ENCODE results near the gene PDXP.
"Not testable (repeated sequence)": the region's sequence is repeated elsewhere in the genome, so short reads cannot be mapped to it uniquely, and the experiment has no call there.

PDXP gene

DNA sequence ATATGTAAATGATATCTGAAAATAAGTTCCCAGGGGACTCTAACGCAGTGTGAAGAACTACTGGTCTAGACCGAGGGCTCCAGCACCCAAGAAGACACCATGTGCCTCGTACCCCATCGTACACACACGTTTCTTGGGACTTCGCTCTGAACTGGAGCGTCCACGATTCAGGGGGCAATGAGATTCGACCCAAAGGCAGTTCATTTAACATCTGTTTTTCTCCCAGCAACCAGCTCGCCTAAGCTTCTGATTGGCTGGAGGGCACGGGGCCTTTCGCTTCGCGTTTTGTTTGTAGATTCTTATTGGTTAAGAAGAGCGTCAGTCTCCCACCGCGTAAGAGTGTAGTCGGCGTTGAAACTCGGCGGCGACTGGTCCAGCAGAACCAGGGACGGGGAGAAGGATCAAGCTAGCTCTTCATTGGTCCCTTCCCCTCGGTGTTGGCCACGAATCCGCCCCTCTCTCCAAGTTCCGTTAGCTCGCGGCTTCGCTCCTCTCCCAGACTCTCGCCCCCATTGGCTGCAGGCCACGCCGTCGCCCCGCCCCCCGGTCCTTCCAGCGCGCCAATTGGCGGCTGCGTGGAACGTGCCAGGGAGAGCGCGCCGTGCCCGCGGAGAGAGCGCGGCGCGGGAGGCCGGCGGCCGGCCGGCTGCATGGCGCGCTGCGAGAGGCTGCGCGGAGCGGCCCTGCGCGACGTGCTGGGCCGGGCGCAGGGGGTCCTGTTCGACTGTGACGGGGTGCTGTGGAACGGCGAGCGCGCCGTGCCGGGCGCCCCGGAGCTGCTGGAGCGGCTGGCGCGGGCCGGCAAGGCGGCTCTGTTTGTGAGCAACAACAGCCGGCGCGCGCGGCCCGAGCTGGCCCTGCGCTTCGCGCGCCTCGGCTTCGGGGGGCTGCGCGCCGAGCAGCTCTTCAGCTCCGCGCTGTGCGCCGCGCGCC is at the start of gene PDXP:
Gene PDXP, plus strand, starts transcription at position 591 of the 933 bp plus-strand sequence. Its CDS starts 60 bp downstream, at position 651.
- DNase-seq (ENCODE audit: low spot score) = peak; percentile 98

DNA sequence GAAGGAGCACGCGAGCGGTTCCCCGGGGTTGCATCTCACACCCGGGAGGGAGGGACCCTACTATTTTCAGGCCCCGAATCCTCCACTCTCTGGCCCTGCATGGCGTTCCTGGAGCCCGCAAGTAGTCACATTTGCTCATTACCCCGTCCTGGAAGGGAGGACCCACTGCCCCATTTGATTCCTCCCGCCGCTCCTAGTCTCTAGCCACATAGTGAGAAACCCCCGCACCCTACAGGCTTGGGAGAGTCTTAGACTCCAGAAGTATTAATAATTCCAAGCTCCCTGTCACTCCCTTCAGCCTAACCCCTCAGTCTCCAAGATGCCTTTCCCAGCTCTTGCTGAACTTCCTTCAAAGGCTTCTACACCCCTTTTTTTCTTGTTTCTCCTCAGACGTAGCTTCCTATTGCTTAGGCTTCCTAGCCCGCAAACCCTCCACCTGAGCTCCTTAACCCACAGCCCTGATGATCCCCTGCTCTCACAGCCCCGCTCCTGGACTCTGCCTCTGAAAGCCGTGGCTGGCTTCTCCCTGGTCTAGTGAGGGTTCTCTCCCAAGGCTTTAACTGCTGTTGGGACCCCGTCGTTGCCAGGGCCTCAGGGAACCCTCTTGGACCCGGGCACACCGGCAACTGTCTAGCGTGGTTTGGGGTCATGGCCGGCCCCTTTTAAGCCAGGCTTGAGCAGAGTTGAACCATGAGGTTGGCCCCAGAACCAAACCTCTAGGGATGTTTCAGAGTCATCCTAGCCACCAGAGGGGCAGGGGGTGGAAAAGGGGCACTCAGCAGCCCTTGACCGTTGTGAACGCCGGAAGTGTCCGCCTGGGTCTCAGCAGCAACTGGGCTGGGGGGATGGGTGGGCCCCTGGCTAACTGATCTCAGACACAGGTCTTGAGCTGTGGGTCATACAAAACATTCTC is 49.0 kb upstream of the PDXP start:
- DNase-seq (ENCODE audit: low spot score) = no peak

DNA sequence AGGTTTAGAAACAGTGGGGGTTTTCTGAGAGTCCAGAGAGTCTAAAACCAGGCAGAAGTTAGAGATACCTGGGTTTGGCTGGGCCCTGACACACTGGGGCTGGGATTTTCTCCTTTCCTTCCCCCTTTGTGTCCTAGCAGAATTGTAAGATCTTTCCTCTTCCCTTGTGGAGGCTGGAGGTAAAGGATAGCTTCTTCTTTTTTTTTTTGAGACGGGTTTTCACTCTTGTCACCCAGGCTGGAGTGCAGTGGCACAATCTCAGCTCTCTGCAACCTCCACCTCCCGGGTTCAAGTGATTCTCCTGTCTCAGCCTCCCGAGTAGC is 48.4 kb upstream of the PDXP start:
- DNase-seq (ENCODE audit: low spot score) = not testable (repeated sequence)

DNA sequence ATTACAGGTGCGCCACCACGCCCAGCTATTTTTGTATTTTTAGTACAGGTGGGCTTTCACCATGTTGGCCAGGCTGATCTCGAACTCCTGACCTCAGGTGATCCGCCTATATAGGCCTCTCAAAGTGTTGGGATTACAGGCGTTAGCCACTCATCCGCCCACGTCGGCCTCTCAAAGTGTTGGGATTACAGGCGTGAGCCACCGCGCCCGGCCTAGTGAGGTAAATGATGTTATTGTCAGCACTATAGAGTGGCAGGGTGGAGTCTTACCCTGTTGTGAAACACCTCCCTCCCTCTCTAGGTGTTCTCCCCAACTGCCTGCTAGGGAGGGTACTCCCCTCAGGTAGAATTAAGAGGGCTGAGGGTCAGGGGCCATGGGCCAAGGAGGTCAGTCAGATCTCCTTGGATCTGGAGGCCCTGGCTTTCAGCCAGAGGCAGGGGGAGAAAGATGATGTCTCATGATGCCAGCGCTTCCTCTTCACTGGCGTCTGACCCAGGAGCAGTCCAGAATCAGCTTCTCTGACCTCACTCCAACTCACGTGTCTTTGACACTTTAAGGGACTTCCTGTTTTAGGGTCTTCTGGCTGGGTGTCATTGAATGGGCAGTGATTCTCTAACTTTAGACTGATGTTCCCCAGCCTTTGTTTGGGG is 47.9 kb upstream of the PDXP start:
- DNase-seq (ENCODE audit: low spot score) = no peak

GRCh38 chr22:37611207-37611606 is 47.3 kb upstream of the PDXP start:
- DNase-seq (ENCODE audit: low spot score) = no peak

DNA sequence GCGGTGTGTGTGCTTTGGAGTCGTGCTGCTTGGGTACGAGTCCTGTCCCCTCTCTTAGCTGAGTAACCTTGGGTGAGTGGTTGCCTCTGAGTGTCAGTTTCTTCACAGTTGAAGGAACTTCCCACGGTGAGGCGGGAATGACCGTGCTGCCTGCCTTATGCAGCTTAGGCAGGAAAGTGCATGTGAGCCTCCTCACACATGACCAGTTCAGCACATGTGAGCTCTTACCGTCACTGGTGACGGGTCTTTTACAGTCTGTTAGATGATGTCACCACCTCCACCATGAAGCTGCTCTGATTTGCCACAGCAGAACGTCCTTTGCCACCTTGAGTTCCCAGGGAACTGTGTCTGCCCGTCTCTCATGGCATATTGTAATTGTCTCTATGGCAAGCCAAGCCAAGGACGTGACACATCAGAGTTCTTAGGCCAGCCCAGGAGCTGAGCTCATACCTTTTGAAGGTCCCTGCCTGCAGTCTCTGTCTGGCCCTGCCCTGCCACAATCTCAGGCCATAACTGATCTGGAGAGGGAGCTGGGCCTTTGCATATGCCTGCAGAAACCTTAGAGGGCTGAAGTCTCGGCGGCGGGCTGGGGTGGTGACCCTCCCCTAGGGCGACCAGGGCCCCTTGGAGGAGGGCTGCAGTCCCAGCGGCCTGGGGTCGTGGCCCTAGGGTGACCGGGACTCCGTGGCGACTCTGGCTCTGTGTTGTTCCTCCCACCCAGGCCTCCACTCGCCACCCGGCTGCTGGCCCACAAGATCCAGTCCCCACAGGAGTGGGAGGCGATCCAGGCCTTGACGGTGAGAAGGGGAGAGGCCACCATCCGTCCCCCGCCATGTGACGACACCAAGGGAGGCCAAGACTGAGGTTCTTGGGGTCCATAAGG is 42.1 kb upstream of the PDXP start:
- no peak for DNase-seq (ENCODE audit: low spot score)

DNA sequence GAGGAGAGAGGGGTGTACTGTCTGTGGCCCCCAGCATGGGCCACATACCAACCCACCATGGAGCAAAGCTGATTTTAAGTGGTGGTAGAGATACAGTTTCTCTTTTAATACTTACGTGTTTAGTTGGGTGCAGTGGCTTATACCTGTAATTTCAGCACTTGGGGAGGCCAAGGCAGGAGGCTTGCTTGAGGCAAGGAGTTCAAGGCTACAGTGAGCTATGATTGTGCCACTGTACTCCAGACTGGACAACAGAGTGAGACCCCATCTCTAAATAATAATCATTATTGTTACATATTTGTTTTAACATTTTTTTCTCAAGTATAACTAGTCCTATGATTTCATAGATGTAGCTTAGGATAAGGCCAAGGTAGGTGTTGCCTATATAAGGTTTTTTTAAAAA is 41.1 kb upstream of the PDXP start:
- no peak for DNase-seq (ENCODE audit: low spot score)

- no peak for DNase-seq (ENCODE audit: low spot score)
These were observed 40.4 kb upstream of the PDXP start for GRCh38 chr22:37618072-37618656.

GRCh38 chr22:37618674-37619073 is 39.8 kb upstream of the PDXP start:
- no peak for DNase-seq (ENCODE audit: low spot score)

DNA sequence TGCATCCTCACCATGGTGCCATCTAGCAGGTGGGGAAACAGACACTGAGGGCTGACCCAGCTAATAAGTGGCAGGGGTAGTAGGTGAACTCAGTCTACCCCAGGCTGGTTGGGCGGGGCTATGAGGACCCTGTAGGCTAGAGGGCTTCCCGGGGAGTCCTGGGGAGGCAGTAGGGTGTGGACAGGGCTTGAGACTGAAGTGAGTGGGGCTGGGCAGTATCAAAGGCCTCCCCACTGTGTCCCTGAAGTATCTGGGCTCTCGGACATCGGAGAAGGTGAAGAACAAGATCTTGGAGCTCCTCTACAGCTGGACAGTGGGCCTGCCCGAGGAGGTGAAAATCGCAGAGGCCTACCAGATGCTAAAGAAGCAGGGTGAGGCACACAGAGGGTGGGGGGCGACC is 38.5 kb upstream of the PDXP start:
- DNase-seq (ENCODE audit: low spot score) = no peak

GRCh38 chr22:37621352-37621860 is 37.1 kb upstream of the PDXP start:
- DNase-seq (ENCODE audit: low spot score) = no peak

- peak; percentile 85 for DNase-seq (ENCODE audit: low spot score)
These were observed 35.2 kb upstream of the PDXP start for GRCh38 chr22:37623075-37624016.

- DNase-seq (ENCODE audit: low spot score) = no peak
These were observed 34.5 kb upstream of the PDXP start for GRCh38 chr22:37624017-37624365.

- DNase-seq (ENCODE audit: low spot score) = no peak
These were observed 33.6 kb upstream of the PDXP start for GRCh38 chr22:37624876-37625275.

- DNase-seq (ENCODE audit: low spot score) = no peak
These were observed 32.8 kb upstream of the PDXP start for GRCh38 chr22:37625737-37626136.

- no peak for DNase-seq (ENCODE audit: low spot score)
These were observed 32.4 kb upstream of the PDXP start for GRCh38 chr22:37626144-37626543.

DNA sequence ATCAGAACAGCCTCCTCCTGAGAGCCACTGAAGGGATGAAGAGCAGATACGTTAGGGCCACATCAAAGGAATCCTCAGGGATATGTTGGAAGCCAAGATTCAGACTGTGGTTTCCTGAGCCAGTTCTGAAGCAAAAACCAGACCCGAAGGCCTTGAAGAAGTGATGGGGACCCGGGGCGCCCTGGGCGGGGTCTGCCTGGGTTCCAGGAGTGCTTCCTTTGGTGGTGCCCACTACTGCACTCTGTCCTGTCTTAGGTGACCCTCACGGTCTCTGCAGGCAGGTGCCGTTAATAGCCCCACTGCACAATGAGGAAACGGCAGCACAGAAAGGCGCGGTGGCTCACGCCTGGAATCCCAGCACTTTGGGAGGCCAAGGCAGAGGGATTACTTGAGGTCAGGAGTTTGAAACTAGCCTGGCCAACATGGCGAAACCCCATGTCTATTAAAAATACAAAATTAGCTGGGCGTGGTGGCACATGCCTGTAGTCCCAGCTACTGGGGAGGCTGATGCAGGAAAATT is 31.9 kb upstream of the PDXP start:
- no peak for DNase-seq (ENCODE audit: low spot score)

GRCh38 chr22:37627121-37627520 is 31.4 kb upstream of the PDXP start:
- no peak for DNase-seq (ENCODE audit: low spot score)

- DNase-seq (ENCODE audit: low spot score) = no peak
These were observed 31.0 kb upstream of the PDXP start for GRCh38 chr22:37627545-37627944.

- DNase-seq (ENCODE audit: low spot score) = no peak
These were observed 29.7 kb upstream of the PDXP start for GRCh38 chr22:37628830-37629229.

Data from ecto neural progenitor cell (in vitro differentiated cells).